Stimulated activated CD4-positive, alpha-beta T cell treated with anti-CD3 and anti-CD28 coated beads, Interleukin-2, amount 100 ng/mL, for 4 hours (primary cell): ENCODE results near the gene FOLR3.
"Not testable (repeated sequence)": the region's sequence is repeated elsewhere in the genome, so short reads cannot be mapped to it uniquely, and the experiment has no call there.

Source experiments
- DNase-seq: peaks from one replicate; pipeline ENCODE4 v3.0.0-alpha.2; 2020; ENCODE audit warnings: low read depth

FOLR3 gene

GRCh38 chr11:72135473-72135872, at the start of gene FOLR3:
Gene FOLR3, plus strand, starts transcription at chr11:72135725. Its CDS starts 228 bp downstream, at chr11:72135953.
- not testable (repeated sequence) for DNase-seq

- no peak for DNase-seq
Measured at GRCh38 chr11:72088076-72088808, 47.3 kb upstream of the FOLR3 start.

GRCh38 chr11:72091292-72091691, 44.2 kb upstream of the FOLR3 start:
- peak; percentile 56 for DNase-seq

GRCh38 chr11:72098741-72099140, 36.8 kb upstream of the FOLR3 start:
- no peak for DNase-seq

GRCh38 chr11:72100009-72100408, 35.5 kb upstream of the FOLR3 start:
- DNase-seq = no peak

GRCh38 chr11:72100462-72100861, 35.1 kb upstream of the FOLR3 start:
- no peak for DNase-seq

- no peak for DNase-seq
Measured at GRCh38 chr11:72102162-72102561, 33.4 kb upstream of the FOLR3 start.

GRCh38 chr11:72102631-72102945, 32.9 kb upstream of the FOLR3 start:
- DNase-seq = no peak

GRCh38 chr11:72102946-72103753, 32.4 kb upstream of the FOLR3 start, which contains the start of gene LAMTOR1:
Gene LAMTOR1, minus strand, starts transcription at chr11:72103297. Its CDS starts 73 bp downstream, at chr11:72103224.
- peak; percentile 97 for DNase-seq

- no peak for DNase-seq
Measured at GRCh38 chr11:72103754-72104167, 31.8 kb upstream of the FOLR3 start.

GRCh38 chr11:72105888-72106287, 29.6 kb upstream of the FOLR3 start, which contains the start of gene TOMT:
Gene TOMT, plus strand, starts transcription at chr11:72105924. Its CDS starts 28 bp downstream, at chr11:72105952.
- DNase-seq = no peak

- DNase-seq = no peak
Measured at GRCh38 chr11:72111300-72112142, 24.0 kb upstream of the FOLR3 start.

GRCh38 chr11:72112143-72112977, 23.2 kb upstream of the FOLR3 start, which contains the start of gene ANAPC15:
Gene ANAPC15, minus strand, starts transcription at chr11:72112695. Its CDS starts 1,419 bp downstream, at chr11:72111276.
- peak; percentile 100 for DNase-seq

- DNase-seq = no peak
Measured at GRCh38 chr11:72112978-72113808, 22.3 kb upstream of the FOLR3 start.

- DNase-seq = no peak
Measured at GRCh38 chr11:72114570-72114969, 21.0 kb upstream of the FOLR3 start.

GRCh38 chr11:72116019-72116755, 19.3 kb upstream of the FOLR3 start:
- no peak for DNase-seq

- no peak for DNase-seq
Measured at GRCh38 chr11:72119198-72119597, 16.3 kb upstream of the FOLR3 start.

GRCh38 chr11:72120930-72121329, 14.6 kb upstream of the FOLR3 start:
- DNase-seq = no peak

GRCh38 chr11:72122607-72123006, 12.9 kb upstream of the FOLR3 start:
- no peak for DNase-seq
